Mucosa of descending colon (tissue), 3 donors: Measurements from ENCODE around the gene MFGE8. TPM values are rescaled to one million over a fixed set of nuclear protein-coding genes. Genes with fewer than 3 reads are reported as not detected.

Source experiments
- ATAC-seq: fragments of 200-7000 bp; cut with Tn5 transposase; one replicate; pipeline ENCODE4 v1.9.1; 2020; ENCODE audit warnings: mild to moderate bottlenecking, moderate library complexity
- DNase-seq, 3 donors: peaks; one replicate each; pipeline ENCODE4 v3.0.0-alpha.2; 2020
- H3K36me3 ChIP-seq: fragments of 200-600 bp; one replicate; pipeline ENCODE4 v1.8.0; 2021; ENCODE audit warnings: low read depth, mild to moderate bottlenecking
- H3K4me1 ChIP-seq: fragments of 200-600 bp; one replicate; pipeline ENCODE4 v1.8.0; 2021; ENCODE audit warnings: low read depth, mild to moderate bottlenecking
- H3K4me3 ChIP-seq: fragments of 200-600 bp; one replicate; pipeline ENCODE4 v1.8.0; 2021; ENCODE audit warnings: mild to moderate bottlenecking
- H3K9me3 ChIP-seq: fragments of 200-600 bp; one replicate; pipeline ENCODE4 v1.8.0; 2021; ENCODE audit warnings: mild to moderate bottlenecking
- CTCF ChIP-seq: fragments of 200-600 bp; IDR thresholded peaks from one replicate; pipeline ENCODE4 v1.8.0; 2022; ENCODE audit warnings: antibody characterized with exemption, mild to moderate bottlenecking
- intact Hi-C, 2 donors: fragments of 100-400 bp; cut with DNase I in 1 of 2; cut with micrococcal nuclease in 1 of 2; formaldehyde crosslinking; loops; one replicate each; pipeline versions ENCODE4 v1.11.0 to v1.11.1; 2022; cut with DNase I, micrococcal nuclease
- total RNA-seq, 3 donors: library from RNA; stranded (reverse); fragmentation: NEBNext Ultra II Directional in 2 of 3; extraction: Animal tissue kit (Norgen Biotek cat#: 25700) in 2 of 3; gene quantifications; one replicate each; pipeline versions ENCODE4 v1.2.1 to v1.2.4, GENCODE V29; 2021 to 2023
- donor health status: DM: no; HTN: no; CAD: no; lungs with moderate emphysema.
- donor health status: DM: no; HTN: no; CAD: no.
- donor health status: DM: no; HTN: yes; CAD: no.

The MFGE8 gene
- total RNA-seq, 3 donors from 2014 or later = 24.2 to 102 (median 66.7) TPM

- H3K9me3 ChIP-seq = no peaks in the 10 kb centered on the region
- no peak overlapping the region for H3K4me3 ChIP-seq
- no peak for ATAC-seq
- no peak for TF ChIP-seq CTCF
- DNase-seq = no peak
- intact Hi-C loops = no loop called here
- no peaks in the 10 kb centered on the region for H3K36me3 ChIP-seq
- no peaks in the 10 kb centered on the region for H3K4me1 ChIP-seq
Measured at GRCh38 chr15:88911766-88912118, 1.4 kb downstream of the MFGE8 start.

GRCh38 chr15:88909956-88910831 lies 3.0 kb downstream of the MFGE8 start:
- Histone ChIP-seq H3K9me3 (no peaks in the 10 kb centered on the region), H3K36me3 (no peaks in the 10 kb centered on the region), H3K4me1 (no peaks in the 10 kb centered on the region), H3K4me3 (no peak overlapping the region)
- no peak for DNase-seq
- ATAC-seq = no peak
- intact Hi-C loops = loop anchor here (10.0 kb wide), 2 partner anchors 105 to 265 kb away; no protein-coding TSS in a partner anchor
- TF ChIP-seq CTCF = no peak

- Histone ChIP-seq H3K4me3 (no peak overlapping the region), H3K9me3 (no peaks in the 10 kb centered on the region), H3K36me3 (no peaks in the 10 kb centered on the region), H3K4me1 (no peaks in the 10 kb centered on the region)
- DNase-seq (no peak), ATAC-seq (no peak)
- no peak for TF ChIP-seq CTCF
- intact Hi-C loops = loop anchor here (10.0 kb wide), 2 partner anchors 106 to 266 kb away; no protein-coding TSS in a partner anchor
Measured at GRCh38 chr15:88908697-88909621, 4.2 kb downstream of the MFGE8 start.

- intact Hi-C loops = loop anchor here (10.0 kb wide), 2 partner anchors 107 to 267 kb away; no protein-coding TSS in a partner anchor
- no peak for DNase-seq
- no peaks in the 10 kb centered on the region for H3K4me1 ChIP-seq
- H3K9me3 ChIP-seq = no peaks in the 10 kb centered on the region
- ATAC-seq = no peak
- TF ChIP-seq CTCF = no peak
- no peak overlapping the region for H3K4me3 ChIP-seq
- no peaks in the 10 kb centered on the region for H3K36me3 ChIP-seq
Measured at GRCh38 chr15:88908123-88908522, 5.1 kb downstream of the MFGE8 start.

- ATAC-seq (no peak), DNase-seq (no peak)
- H3K4me3 ChIP-seq = no peak overlapping the region
- no peaks in the 10 kb centered on the region for H3K9me3 ChIP-seq
- H3K4me1 ChIP-seq = no peaks in the 10 kb centered on the region
- no peaks in the 10 kb centered on the region for H3K36me3 ChIP-seq
- TF ChIP-seq CTCF = no peak
- intact Hi-C loops = loop anchor here (10.0 kb wide), 2 partner anchors 108 to 268 kb away; no protein-coding TSS in a partner anchor
Measured at GRCh38 chr15:88907111-88907510, 6.1 kb downstream of the MFGE8 start.
